Suprapubic skin (tissue), 3 donors: Measurements from ENCODE around the gene PPAN.

ENCODE experiments used
- CTCF ChIP-seq, 2 donors: fragments of 200-600 bp in 1 of 2; fragments of 450-650 bp in 1 of 2; sonication (generic) in 1 of 2; IDR thresholded peaks; one replicate each; pipeline ENCODE4 v1.5.1; 2016 to 2019; ENCODE audit warnings: antibody characterized with exemption in 2 of 2, mild to moderate bottlenecking in 1 of 2, moderate library complexity in 1 of 2
- POLR2A ChIP-seq, 2 donors: fragments of 450-650 bp; IDR thresholded peaks; one replicate each; pipeline ENCODE4 v1.6.1; 2017; ENCODE audit warnings: antibody characterized with exemption in 2 of 2, mild to moderate bottlenecking in 2 of 2, moderate library complexity in 2 of 2

GRCh38 chr19:10138879-10139795, 33.0 kb downstream of the PPAN start:
- no peak for TF ChIP-seq POLR2A (IDR thresholded peaks at IDR 0.05)
- no peak for TF ChIP-seq CTCF (IDR thresholded peaks at IDR 0.05)
